ENCODE results near the gene KCNE4.
A peak's percentile ranks its signal among the peaks of the same experiment; 100 is the strongest.

KCNE4 gene

DNA sequence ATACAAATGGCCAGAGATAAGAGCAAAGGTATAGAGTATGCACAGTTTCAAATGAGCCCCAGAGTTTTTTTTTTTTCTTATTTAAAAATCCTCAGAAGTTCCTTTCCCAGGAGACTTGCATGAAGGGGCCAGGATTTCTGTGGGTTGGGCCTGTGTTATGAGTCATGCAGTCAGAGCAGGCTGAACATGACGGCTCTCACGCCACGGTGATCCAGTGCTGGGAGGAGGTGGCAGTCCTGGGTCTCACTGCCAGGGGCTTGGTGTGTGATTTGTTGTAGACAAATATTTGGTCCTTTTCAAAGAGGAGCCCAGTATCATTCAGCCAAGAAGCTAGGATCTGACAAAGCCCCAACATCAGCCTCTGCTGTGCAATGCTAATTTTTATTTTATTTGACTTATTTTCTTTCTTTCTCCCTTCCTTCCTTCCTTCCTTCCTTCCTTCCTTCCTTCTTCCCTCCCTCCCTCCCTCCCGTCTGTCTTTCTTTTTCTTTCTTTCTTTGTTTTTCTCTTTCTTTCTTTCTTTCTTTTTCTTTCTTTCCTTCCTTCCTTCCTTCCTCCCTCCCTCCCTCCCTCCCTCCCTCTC lies 10.4 kb upstream of the KCNE4 start:
- DNase-seq (ENCODE audit: low spot score), result peak; percentile 91

DNA sequence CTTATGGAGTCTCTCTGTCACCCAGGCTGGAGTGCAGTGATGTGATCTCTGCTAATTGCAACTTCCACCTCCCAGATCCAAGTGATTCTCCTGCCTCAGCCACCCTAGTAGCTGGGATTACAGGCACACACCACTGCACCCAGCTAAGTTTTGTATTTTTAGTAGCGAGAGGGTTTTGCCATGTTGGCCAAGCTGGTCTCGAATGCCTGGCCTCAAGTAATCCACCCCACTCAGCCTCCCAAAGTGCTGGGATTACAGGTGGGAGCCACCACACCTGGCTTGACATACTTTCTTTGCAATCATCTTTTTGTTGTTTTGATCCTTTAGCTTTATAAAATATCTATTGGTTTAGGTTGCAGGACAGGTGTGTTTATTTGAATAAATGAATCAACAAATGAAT lies 9.7 kb upstream of the KCNE4 start:
- no peak for DNase-seq (ENCODE audit: low spot score)

DNA sequence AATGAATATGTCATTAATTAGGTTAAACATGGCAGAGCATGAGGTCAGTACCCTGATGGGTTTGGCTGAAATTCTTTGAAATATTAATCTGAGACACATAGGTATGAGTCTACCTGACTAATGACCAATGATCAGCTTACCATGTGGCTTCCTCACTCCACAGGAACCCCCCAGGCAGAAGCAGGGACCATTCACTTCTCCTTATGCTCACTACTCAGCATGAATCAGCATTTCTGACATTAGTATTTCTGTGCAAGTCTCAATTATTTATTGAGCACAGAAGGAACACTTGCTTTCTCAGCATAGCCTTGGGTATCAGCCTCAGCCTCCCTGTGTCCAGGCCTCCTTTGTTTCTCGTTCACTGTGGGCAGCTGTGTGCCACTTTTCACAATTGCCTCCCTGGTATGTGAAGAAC lies 9.3 kb upstream of the KCNE4 start:
- DNase-seq (ENCODE audit: low spot score), result no peak

DNA sequence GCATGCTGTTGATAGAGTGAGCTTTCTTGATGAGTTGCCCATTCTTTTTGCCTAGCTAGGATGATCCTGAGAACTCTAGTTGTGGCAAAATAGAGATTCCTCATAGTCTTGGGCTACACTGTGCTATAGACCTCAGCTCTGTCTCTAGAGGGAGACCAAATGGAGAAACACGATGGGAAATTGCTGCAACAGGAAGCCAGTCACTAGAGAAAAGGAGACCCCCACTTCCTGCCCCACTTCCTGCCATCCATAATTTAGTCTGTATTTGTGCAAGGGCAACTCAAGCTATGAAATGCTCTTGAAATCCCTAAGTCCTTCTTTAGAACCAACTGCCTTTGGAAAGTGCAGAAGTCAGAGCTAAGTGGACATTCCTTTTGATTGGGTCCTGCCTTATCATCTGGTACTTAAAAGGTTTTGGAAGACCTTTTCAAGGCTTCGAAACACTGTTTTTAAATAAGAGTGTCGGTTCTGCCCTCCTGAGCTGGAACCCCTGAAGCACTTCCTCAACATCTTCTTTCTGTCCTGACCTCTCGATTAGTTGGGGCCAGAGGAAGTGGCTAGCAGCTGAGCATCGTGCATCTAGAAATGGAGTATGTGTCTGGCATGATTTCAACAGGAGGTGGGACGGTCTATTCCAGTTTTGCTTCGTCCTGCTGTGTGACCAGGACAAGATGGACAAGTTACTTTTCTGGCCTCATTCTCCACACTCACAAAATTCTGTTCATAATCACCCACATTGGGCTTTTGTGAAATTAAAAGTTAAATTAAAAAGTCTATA lies 8.6 kb upstream of the KCNE4 start:
- no peak for DNase-seq (ENCODE audit: low spot score)

DNA sequence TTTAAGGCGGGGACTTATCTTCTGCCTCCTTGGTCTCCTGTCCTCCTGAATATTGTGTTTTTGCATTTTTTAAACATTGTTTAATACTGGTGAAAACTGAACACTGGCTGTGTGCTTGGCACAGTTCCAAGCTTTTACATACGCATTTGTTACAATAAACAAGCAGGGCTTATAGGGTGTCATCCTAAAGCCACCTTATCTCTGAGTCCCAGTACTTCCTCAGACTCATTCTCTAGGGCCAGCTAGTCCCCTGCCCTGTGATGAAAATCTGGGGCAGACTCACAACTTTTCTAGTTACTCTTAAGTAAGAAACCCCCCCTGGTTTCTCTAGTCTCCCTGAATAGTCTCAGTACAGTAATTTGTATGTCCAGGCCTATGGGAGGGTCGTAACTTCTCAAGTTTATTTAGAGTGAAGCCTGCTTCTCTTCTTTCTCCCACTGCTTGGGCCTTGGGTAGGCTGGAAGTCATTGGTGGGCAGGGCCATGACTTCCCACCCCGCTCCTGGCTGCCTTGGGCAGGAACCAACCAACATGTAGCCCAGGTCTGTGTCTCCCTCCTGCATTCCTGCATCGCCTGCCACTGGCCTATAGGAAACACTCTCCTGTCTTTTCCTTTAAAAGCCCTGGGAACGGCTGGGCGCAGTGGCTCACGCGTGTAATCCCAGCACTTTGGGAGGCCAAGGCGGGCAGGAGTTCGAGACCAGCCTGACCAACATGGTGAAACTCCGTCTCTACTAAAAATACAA lies 7.7 kb upstream of the KCNE4 start:
- no peak for DNase-seq (ENCODE audit: low spot score)

DNA sequence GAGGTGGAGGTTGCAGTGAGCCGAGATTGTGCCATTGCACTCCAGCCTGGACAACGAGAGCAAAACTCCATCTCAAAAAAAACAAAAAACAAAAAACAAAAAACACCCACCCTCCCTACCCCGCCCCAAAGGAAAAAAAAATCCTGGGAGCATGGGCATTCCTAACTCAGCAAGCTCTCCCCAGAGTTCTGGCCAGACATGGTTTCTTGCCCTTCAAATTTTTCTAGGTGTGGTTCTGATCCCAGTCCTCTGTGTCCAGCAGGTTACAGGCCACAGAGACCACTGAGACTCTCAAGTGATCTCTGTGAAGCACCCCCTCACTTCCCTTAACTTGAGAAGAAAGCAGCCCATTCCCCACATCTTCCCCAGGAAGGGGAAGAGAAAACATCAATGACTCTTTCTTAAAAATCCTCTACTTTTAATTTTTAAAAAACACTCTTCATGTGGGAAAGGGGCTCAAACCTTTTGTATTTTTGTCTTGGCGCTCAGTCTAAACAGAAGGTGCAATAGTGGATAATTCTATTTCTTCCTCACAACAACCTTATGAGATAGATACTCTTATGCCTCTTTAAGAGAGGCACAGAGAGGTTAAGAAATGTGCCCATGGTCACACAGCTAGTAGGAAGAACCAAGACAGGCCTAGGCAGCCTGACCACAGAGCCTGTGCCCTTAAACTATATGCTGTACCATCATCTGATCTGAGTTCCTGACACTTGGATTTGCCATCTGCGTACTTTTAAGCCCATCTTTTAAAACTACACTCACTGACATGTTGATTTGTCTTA lies 6.9 kb upstream of the KCNE4 start:
- DNase-seq (ENCODE audit: low spot score), result no peak

DNA sequence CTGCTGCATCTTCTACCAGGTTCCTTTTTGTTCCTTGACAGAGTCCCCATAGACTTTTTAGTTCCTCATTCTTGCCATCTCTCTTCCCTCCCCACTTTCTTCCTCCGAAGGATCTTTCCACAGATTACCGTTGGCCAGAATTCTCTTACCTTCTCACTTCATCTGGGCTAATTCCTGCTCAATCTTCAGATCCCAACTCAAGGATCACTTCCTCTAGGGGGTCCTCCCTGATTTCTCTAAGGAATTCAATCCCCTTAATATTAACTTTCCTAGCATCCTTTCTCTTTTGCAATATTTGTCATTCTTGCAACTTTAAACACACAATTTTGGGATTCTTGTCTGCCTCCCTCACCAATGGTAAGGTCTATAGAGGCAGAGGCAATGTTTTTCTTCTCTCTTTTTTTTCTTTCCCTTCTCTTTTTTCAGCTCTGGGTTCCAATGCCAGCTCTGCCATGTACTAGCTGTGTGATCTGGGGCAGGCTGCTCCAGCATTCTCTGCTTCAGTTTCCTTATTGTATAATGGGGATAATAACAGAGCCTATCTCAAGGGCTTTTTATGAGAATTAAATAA lies 5.4 kb upstream of the KCNE4 start:
- DNase-seq (ENCODE audit: low spot score), result no peak

DNA sequence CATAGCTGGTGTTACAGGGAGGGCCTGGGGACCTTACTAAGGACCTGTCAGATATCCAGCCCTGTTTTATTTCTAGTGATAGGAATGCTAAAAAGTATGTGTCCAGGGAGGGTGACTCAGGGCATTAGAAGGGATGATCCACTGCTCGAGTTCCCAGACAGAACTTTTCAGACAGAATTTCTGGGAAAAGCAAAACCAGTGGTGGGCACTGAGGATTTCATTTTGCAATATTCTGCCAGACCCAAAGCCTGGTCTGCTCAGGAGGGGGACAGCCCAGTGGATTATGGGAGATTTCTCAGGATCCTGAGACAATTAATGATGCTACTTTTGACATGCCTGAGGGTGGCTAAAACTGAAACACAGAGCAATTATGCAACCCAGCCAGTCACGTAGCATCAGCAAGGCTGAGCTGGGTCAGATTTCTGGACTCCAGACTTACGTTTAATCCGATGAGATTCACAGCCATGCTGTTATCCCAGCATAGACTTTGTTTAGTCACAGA lies 4.7 kb upstream of the KCNE4 start:
- DNase-seq (ENCODE audit: low spot score), result peak; percentile 65

DNA sequence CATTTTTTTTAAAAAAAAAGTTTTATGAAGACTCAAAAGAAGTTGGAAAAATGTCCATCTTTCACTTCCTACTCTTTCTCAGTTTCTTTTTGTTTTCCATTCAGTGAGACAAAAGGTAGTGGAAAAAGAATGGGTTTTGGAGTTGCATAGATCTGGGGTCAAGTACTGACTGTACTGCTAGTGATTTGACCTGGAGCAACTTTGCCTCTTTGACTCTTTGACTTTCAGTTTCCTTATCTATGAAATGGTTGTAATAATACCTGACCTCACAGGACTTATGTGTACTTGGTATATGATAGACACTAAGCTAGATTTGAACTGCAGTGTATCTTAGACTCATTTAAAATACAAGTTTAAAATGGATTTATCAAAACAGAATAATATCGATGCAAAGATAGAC lies 3.5 kb upstream of the KCNE4 start:
- no peak for DNase-seq (ENCODE audit: low spot score)

DNA sequence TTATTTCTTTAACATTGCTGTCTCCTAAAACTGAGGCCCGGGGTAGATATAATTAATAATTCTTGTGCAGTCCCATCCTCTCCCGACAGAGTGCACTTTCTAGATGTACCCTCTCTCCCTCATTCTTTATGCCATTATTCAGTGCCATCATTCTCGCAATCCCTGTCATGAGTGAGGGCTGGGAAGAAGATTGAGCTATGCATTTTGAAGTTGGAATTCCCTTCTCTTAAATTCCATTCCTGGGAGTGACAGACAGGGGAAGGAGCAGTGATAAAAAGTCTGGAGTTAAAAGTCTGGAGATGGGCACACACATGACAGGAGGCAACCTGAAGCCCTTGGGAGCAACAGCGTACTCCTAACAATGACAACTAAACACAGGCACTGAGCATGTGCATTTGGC lies 2.6 kb upstream of the KCNE4 start:
- no peak for DNase-seq (ENCODE audit: low spot score)

DNA sequence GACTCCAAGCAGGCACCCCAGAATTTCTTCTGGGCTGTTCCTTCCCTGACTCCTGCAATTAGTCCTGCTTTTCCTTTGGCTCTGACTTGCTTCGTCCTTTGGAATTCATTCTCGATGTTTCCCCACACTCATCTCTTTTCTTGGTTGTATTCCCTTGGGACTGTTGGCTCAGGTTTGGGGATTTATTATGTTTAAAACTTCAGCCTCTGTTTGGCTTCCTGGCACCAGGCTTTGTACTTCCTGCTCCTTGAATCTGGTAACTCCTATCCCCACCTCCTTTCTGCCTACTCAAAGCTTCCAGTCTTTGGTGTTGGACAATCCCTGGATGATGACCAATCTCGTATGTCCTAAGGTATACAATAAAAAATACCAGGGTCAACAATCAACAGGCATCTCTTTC lies 1.8 kb upstream of the KCNE4 start:
- DNase-seq (ENCODE audit: low spot score), result no peak

DNA sequence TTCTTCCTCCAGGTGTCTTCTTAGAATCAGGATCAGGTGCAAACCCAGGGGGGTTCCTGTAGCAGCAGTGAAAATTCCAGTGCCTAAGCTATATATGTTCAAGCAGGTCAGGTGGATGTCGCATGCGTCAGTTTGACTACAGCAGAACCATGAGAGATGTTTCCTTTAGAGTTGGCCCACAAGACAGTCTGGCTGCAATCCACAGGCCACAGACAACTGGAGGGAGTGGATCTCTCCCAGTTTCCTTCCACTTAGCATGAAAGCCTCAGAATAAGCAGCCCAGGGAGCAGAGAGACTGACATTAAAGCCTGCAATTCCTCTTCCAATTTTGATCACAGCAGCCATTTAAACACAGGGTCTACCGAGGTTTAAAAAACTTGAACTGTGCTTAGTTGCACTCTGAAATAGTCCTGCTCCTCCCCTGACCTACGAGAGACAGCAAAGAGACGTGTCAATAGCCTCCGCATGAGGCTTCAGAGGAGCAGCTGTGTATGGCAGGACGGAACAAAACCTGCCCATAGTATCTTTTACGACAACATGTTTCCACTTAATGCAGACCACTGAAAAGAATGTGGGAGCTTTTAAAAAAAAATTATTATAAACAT lies 988 bp upstream of the KCNE4 start:
- peak; percentile 27 for DNase-seq (ENCODE audit: low spot score)

DNA sequence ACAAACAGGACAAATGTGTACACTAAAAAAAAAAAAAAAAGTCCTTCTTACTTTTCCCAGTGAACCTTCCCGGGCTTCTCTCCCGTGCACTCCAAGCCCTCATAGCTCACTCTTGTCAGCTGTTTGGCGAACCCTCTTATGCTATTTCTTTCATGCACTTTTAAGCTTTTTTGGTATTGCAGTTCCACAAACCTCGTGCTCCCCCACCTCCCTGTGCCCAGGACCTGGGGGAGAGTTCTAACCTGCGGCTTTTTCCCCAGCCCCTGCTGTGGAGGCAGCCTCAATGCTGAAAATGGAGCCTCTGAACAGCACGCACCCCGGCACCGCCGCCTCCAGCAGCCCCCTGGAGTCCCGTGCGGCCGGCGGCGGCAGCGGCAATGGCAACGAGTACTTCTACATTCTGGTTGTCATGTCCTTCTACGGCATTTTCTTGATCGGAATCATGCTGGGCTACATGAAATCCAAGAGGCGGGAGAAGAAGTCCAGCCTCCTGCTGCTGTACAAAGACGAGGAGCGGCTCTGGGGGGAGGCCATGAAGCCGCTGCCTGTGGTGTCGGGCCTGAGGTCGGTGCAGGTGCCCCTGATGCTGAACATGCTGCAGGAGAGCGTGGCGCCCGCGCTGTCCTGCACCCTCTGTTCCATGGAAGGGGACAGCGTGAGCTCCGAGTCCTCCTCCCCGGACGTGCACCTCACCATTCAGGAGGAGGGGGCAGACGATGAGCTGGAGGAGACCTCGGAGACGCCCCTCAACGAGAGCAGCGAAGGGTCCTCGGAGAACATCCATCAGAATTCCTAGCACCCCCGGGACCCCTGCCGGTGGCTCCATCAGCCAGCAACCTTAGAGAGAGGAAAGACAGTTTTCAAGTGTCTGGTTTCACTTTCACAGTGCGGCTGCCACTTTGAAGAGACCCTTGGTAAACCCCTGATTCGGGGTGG lies 826 bp downstream of the KCNE4 start:
- DNase-seq (ENCODE audit: low spot score), result no peak

DNA sequence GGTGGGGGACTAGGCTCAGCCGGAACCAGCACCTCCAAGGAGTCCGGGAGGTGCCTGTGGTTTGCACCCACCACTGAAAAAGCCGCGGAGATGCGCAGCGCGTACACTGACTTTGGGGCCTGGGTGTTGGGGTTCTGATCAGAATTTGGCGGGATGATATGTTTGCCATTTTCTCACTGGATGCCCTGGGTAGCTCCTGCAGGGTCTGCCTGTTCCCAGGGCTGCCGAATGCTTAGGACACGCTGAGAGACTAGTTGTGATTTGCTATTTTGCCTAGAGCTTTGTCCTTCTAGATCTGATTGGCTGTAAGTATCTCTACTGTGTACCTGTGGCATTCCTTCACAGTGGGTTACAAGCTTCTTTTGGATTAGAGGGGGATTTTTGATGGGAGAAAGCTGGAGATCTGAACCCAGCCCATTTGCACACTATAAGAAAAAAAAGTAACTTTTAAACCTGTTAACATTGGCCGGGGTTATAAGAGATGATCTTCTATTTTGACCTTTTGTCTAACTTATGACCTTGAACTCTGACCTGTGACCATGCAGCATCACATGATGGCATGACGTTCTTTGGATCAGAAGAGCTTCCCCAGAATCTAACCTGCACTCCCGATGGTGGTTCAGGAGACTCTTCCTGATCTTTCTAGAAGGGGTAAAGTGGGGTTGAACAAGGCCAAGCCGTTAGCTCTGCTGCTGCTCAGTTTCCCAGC lies 1.6 kb downstream of the KCNE4 start:
- no peak for DNase-seq (ENCODE audit: low spot score)

DNA sequence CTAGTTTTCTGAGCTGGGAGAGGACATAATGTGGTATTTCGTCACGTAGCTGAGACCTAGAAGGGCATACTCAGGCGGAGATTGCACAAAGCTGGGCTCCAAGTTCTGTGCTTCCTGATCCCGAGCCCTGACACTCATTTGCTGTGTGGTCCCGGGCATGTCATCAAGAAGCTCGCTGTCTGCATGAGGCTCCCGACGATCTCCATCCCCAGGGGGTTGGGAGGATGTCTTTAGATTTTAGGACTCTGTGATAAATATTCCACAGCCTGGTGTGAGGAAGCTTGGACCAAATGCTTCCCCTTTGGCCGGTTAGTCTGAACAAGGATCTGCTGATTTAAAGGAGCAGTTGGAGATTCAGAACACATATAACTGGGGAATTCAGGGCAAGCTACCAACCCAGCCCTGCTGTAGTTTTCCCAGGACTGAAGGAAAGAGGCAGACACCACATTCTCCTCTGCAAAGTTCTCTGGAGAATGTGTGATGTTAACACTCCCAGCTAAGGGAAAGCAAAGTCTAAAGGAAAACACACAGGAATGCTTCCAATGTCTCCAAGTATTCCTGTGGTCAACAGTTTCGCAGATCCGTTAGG lies 2.3 kb downstream of the KCNE4 start:
- DNase-seq (ENCODE audit: low spot score), result no peak

DNA sequence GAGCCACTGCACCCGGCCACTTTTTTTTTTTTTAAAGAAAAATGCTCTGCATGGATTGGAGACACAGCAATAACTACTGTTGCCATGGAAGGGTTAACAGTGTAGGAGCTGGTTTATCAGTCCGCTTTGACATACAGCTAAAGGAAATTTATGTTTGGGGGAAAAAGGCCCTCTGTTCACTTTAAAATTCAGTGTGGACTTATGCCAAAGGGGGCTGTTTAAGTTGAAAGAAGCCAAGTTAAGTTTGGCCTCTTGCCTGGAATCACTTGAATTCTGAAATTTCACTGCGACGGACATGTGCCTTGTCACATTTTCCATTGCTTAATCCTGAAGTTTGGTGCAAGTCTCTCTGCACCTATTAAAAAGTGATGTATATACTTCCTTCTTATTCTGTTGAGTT lies 3.1 kb downstream of the KCNE4 start:
- DNase-seq (ENCODE audit: low spot score), result no peak

DNA sequence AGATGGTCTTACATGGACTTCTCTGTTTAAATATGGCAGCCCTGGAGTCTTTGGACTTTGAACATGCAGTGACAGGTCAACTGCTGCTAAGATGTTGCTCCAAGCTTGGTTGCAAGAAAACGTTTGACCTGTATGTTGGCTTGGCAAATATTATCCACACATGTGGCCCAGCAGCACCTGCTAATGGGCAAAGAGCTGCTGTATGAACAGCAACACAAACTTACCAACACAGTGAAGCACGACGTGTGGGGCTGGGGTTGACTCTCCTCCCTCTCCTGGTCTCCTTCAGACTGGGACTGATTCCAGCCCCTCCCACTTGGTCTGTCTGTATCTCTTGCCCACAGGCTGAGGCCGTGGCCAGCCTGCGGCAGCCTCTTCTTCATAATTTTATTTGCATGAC lies 3.8 kb downstream of the KCNE4 start:
- DNase-seq (ENCODE audit: low spot score), result no peak

DNA sequence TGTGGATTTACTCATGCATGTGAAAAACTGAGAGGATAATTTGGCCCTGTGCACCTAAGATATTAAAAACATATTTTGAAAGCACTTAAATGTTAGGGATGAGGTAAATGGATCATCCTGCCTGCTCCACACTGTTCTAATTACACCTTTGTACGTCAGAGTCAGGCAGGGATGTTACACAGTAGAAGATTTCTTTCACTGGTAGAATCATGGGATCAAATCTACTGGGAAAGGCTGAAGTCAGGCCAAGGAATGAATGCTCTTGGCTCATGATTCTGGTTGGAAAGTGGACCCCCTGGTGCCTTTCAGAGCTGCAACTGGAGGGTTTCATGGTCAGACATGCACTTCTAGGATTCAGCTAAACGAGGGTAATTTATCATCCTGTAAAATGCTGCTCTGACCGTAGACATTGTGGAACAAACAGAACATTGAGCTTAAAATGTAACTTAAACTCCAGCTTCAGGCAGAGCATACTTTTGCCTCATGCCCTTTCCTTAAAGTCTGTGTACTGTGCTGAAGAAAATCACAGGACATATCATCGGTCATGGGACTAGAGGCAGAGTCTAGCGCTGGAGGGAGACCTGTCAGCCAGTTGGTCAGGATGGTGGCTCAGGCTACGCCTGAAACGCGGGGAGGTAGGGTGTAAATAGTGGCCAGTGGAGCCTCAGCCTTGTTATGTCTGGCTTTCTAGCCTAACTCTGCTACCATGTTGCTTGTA lies 4.9 kb downstream of the KCNE4 start:
- DNase-seq (ENCODE audit: low spot score), result no peak

DNA sequence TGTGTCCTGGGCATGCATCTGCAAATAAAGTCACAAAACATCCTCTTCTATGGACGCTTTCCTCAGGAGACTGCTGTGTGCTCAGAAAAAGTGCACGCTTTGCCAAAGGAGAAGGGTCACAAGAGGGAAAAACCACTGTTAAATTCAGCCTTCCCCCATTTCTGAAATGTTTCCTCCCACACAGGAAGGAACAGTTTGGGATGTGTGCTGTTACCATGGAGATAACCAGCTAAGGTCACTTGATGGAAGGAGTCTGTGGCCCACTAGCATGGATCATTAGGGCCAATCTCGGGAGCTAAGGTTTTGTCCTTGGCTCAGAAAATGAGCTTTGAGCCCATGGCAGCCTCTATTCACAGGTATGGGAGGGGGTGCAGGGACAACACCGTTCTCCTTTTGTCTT lies 5.6 kb downstream of the KCNE4 start:
- no peak for DNase-seq (ENCODE audit: low spot score)

All from AG08396 (cell line).